GM19467 (cell line): ENCODE measurements around the gene SPTBN4.
"Not testable (repeated sequence)": the region's sequence is repeated elsewhere in the genome, so short reads cannot be mapped to it uniquely, and the experiment has no call there.

Experiments
- ATAC-seq: cut with Tn5 transposase; IDR thresholded peaks from one replicate; pipeline ENCODE4 v1.9.1; 2021; ENCODE audit warnings: mild to moderate bottlenecking, moderate library complexity; ENCODE audit not compliant: unreplicated experiment

Gene SPTBN4

GRCh38 chr19:40502647-40503319, 36.0 kb downstream of the SPTBN4 start:
- no peak for ATAC-seq

DNA sequence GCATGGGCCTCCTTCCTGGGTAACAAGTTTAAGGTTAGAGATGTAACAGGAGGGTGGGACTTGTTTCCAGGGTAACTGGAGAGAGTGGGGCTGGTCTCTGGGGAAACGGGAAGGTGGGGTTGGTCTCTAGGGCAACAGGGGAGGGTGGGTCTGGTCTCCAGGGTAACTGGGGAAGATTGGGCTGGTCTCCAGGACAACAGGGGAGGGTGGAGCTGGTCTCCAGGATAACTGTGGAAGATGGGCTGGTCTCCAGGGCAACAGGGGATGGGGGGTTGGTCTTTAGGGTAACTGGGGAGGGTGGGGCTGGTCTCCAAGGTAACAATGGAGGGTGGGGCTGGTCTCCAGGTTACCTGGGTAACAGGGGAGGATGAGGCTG, 36.5 kb downstream of the SPTBN4 start:
- no peak for ATAC-seq

- no peak for ATAC-seq
Measured at GRCh38 chr19:40506099-40506498, 39.3 kb downstream of the SPTBN4 start.

DNA sequence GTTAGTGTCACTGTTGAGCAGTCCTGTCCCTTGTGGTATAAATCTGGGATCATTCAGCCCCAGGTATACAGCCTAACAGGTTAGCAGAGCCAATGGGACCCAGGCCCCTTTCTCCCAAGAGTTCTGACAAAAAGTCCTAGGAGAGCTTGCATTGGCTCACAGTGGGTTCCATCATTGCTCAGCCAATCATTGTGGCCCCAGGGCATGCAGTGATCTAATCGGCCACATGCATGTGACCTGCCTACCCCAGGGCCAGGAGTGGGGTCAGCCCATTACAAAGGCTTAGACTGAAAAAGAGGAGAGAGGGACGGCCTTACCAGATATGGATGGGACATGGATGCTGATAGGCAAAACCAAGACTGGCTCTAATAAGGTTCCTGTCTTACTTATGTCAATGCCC, 41.1 kb downstream of the SPTBN4 start:
- ATAC-seq: no peak

GRCh38 chr19:40508739-40509260, 42.0 kb downstream of the SPTBN4 start:
- ATAC-seq: no peak

GRCh38 chr19:40510526-40511115, 43.8 kb downstream of the SPTBN4 start:
- no peak for ATAC-seq

DNA sequence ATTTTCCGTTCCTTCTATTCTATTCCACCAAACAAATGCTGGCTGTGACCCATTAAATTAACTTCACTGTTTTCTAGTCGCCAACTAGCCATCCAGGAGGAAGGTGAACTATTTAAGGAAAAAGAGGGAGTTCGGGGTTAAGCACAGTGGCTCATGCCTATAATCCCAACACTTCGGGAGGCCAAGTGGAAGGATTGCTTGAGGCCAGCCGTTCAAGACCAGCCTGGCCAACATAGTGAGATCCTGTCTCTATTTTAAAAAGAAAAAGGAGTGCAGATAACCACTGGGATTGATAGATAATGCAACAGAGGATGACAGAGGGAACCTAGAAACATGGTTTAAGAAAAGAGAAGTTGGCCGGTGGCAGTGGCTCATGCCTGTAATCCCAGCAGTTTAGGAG, 44.7 kb downstream of the SPTBN4 start:
- ATAC-seq: no peak

DNA sequence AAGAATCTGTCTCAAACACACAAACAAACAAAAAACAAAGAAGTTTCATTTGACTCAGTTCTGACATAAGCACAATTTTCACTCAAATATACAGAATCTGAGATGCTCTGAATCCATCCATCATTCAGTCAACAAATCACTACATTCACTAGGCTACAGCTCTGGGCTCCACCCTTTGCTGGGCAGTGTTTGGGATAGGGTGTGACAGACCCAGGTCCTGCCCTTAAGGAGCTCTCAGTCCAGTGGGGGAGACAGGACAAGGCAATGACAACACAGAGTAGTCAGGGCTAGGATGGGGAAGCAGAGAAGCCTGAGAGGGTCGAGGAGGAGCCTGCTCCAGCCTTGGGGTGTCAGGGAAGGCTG, 45.3 kb downstream of the SPTBN4 start:
- no peak for ATAC-seq

- no peak for ATAC-seq
Measured at GRCh38 chr19:40512473-40513344, 45.9 kb downstream of the SPTBN4 start.

GRCh38 chr19:40513345-40513678, 46.5 kb downstream of the SPTBN4 start:
- ATAC-seq: no peak

- no peak for ATAC-seq
Measured at GRCh38 chr19:40513741-40514315, 47.0 kb downstream of the SPTBN4 start.

DNA sequence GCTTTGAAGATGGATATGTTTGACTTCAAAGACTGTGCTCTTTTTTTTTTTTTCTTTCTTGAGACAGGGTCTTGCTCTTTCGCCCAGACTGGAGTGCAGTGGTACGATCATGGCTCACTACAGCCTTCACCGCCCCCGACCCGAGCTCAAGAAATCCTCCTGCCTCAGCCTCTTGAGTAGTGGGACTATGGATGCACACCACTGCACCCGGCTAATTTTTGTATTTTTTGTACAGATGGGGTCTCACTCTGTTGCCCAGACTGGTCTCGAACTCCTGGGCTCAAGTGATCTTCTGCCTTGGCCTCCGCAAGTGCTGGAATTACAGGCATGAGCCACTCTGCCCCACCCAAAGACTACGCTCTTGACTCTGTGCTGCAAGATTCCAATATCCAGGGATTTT, 50.4 kb downstream of the SPTBN4 start:
- no peak for ATAC-seq

GRCh38 chr19:40519352-40520322, 52.8 kb downstream of the SPTBN4 start:
- ATAC-seq: no peak

GRCh38 chr19:40521276-40521675, 54.5 kb downstream of the SPTBN4 start:
- ATAC-seq: no peak

DNA sequence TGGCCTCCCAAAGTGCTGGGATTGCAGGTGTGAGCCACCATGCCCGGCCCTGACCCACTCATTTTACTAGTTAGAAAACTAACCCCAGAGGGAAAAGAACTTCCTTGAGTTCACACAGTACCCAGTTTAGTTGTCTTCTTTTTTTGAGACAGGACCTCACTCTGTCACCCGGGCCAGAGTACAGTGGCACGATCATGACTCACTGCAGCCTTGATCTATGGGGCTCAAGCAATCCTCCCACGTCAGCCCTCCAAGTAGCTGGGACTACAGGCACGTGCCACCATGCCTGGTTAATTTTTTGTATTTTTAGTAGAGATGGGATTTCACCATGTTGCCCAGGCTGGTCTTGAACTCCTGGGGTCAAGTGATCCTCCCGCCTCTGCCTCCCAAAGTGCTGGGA, 55.1 kb downstream of the SPTBN4 start:
- ATAC-seq: not testable (repeated sequence)

- ATAC-seq: no peak
Measured at GRCh38 chr19:40523322-40524047, 56.7 kb downstream of the SPTBN4 start.

DNA sequence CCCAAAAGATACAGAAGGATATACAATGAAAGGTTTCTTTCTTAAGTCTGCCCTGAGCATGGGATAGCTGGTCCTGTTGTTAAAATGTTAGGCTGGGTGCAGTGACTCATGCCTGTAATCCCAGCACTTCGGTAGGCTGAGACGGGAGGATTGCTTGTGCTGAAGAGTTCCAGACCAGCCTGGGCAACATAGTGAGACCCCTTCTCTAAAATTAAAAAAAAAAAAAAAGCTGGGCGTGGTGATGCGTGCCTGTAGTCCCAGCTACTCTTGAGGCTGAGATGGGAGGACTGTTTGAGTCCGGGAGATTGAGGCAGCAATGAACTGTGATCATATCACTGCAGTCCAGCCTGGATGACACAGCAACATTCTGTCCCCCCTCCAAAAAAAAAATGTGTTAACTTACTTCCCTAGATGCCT, 57.3 kb downstream of the SPTBN4 start:
- ATAC-seq: no peak

DNA sequence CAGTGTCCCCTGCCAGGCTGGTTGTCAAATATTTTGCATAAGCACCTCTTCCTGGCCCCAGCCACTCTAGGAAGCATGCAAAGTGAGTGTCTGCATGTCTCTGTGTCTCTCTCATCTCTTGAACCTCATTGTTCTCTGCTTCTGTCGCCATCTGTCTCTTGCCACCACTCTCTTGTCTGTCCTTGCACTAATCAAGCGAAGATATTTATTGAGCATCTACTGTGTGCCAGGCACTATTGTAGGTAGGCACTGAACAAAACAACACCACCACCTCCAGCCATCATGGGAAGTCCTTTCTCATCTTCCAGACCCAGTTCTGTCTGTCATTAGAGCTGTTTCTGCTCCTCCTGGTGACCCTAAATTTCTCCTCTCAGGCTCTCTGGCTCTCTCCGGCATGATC, 57.9 kb downstream of the SPTBN4 start:
- no peak for ATAC-seq

GRCh38 chr19:40525234-40526051, 58.6 kb downstream of the SPTBN4 start:
- no peak for ATAC-seq
